GM18868 (cell line): Measurements from ENCODE around the gene ZFAND2B.
A peak's percentile ranks its signal among the peaks of the same experiment; 100 is the strongest.

Experiments used
- ATAC-seq: cut with Tn5 transposase; IDR thresholded peaks from one replicate; pipeline ENCODE4 v1.9.1; 2021; ENCODE audit warnings: mild to moderate bottlenecking, moderate library complexity; ENCODE audit not compliant: unreplicated experiment

ZFAND2B gene

GRCh38 chr2:219219784-219220532 is 13.4 kb downstream of the ZFAND2B start:
- no peak for ATAC-seq

GRCh38 chr2:219220652-219221402 is 14.2 kb downstream of the ZFAND2B start:
- ATAC-seq, result no peak

GRCh38 chr2:219221957-219222518 is 15.5 kb downstream of the ZFAND2B start:
- ATAC-seq, result no peak

- no peak for ATAC-seq
Observed at GRCh38 chr2:219223831-219224610, 17.4 kb downstream of the ZFAND2B start.

GRCh38 chr2:219225350-219225749 is 18.8 kb downstream of the ZFAND2B start:
- ATAC-seq, result no peak

- ATAC-seq, result no peak
Observed at GRCh38 chr2:219228041-219228910, 21.7 kb downstream of the ZFAND2B start.

GRCh38 chr2:219228911-219229304 is 22.3 kb downstream of the ZFAND2B start:
- ATAC-seq, result peak; percentile 3

GRCh38 chr2:219229305-219230058 is 22.9 kb downstream of the ZFAND2B start, which contains the start of the genes ANKZF1 and ATG9A:
Gene ANKZF1 (plus strand): TSS chr2:219229806. CDS start chr2:219230258, 452 bp downstream.
Gene ATG9A (minus strand): TSS chr2:219229636. CDS start chr2:219228024, 1,612 bp downstream.
- ATAC-seq, result peak; percentile 98

- ATAC-seq, result peak; percentile 13
Observed at GRCh38 chr2:219230059-219230540, 23.5 kb downstream of the ZFAND2B start.

- ATAC-seq, result no peak
Observed at GRCh38 chr2:219234331-219234730, 27.7 kb downstream of the ZFAND2B start.

GRCh38 chr2:219243291-219243761 is 36.7 kb downstream of the ZFAND2B start:
- ATAC-seq, result no peak

- ATAC-seq, result no peak
Observed at GRCh38 chr2:219244789-219245147, 38.2 kb downstream of the ZFAND2B start.

- ATAC-seq, result peak; percentile 88
Observed at GRCh38 chr2:219245148-219245898, 38.7 kb downstream of the ZFAND2B start, which contains the start of the genes GLB1L and STK16. Gene GLB1L (minus strand): TSS chr2:219245444. CDS start chr2:219243573, 1,871 bp downstream. Gene STK16 (plus strand): TSS chr2:219245479. CDS start chr2:219246000, 521 bp downstream.

- ATAC-seq, result no peak
Observed at GRCh38 chr2:219245899-219246230, 39.3 kb downstream of the ZFAND2B start.

- no peak for ATAC-seq
Observed at GRCh38 chr2:219246559-219246958, 40.0 kb downstream of the ZFAND2B start.

GRCh38 chr2:219247678-219248642 is 41.4 kb downstream of the ZFAND2B start:
- ATAC-seq, result no peak

GRCh38 chr2:219248845-219249202 is 42.2 kb downstream of the ZFAND2B start:
- ATAC-seq, result no peak
